Liver (tissue), 9 donors: ENCODE data around the gene AOPEP. TPM values are rescaled to one million over a fixed set of nuclear protein-coding genes. Genes with fewer than 3 reads are reported as not detected.

Experiments used
- DNase-seq: peaks from one replicate; pipeline ENCODE4 v3.0.0-alpha.2; 2017; ENCODE audit warnings: low spot score
- H3K27ac ChIP-seq, 2 donors: one replicate each; pipeline ENCODE4 v1.7.0; 2013; ENCODE audit warnings: inconsistent platforms in 2 of 2, low read length in 2 of 2, control low read depth in 1 of 2, low read depth in 1 of 2, mild to moderate bottlenecking in 1 of 2
- H3K27me3 ChIP-seq, 4 donors: one replicate each; pipeline versions ENCODE4 v1.6.1 to v1.7.0; 2013; ENCODE audit warnings: low read length in 3 of 4, inconsistent platforms in 1 of 4, mild to moderate bottlenecking in 1 of 4, moderate library complexity in 1 of 4; ENCODE audit not compliant: control insufficient read depth in 4 of 4, insufficient read depth in 4 of 4
- H3K36me3 ChIP-seq, 4 donors: one replicate each; pipeline versions ENCODE4 v1.6.1 to v1.7.0; 2013; ENCODE audit warnings: low read length in 3 of 4, mild to moderate bottlenecking in 3 of 4, low read depth in 1 of 4, moderate library complexity in 1 of 4; ENCODE audit not compliant: control insufficient read depth in 4 of 4, insufficient read depth in 3 of 4
- H3K4me1 ChIP-seq, 4 donors: one replicate each; pipeline versions ENCODE4 v1.6.1 to v1.7.0; 2013; ENCODE audit warnings: low read length in 3 of 4, mild to moderate bottlenecking in 3 of 4, moderate library complexity in 1 of 4; ENCODE audit not compliant: control insufficient read depth in 4 of 4, insufficient read depth in 4 of 4
- H3K4me3 ChIP-seq, 3 donors: one replicate each; pipeline versions ENCODE4 v1.6.1 to v1.7.0; 2013; ENCODE audit warnings: low read length in 3 of 3, control low read depth in 1 of 3, low read depth in 1 of 3, mild to moderate bottlenecking in 1 of 3
- H3K9ac ChIP-seq, 2 donors: one replicate each; pipeline ENCODE4 v1.7.0; 2013; ENCODE audit warnings: low read length in 2 of 2, mild to moderate bottlenecking in 2 of 2, moderate library complexity in 2 of 2, control low read depth in 1 of 2, low read depth in 1 of 2
- H3K9me3 ChIP-seq, 4 donors: one replicate each; pipeline versions ENCODE4 v1.6.1 to v1.7.0; 2013; ENCODE audit warnings: low read length in 3 of 4; ENCODE audit not compliant: control insufficient read depth in 4 of 4
- ATF3 ChIP-seq: IDR thresholded peaks from 2 replicates; pipeline ENCODE4 v1.6.1; 2016; ENCODE audit warnings: antibody characterized with exemption
- FOXA1 ChIP-seq: IDR thresholded peaks from 2 replicates; pipeline ENCODE4 v1.6.1; 2016; ENCODE audit warnings: antibody characterized with exemption
- GABPA ChIP-seq, 2 donors: IDR thresholded peaks in 1 of 2; conservative IDR thresholded peaks in 1 of 2; 2 replicates each; pipeline ENCODE4 v1.6.1; 2016; ENCODE audit warnings: antibody characterized with exemption in 2 of 2, mild to moderate bottlenecking in 1 of 2, moderate library complexity in 1 of 2
- HNF4A ChIP-seq, 2 donors: conservative IDR thresholded peaks; 2 replicates each; pipeline ENCODE4 v1.6.1; 2016; ENCODE audit warnings: antibody characterized with exemption in 2 of 2, mild to moderate bottlenecking in 2 of 2
- HNF4G ChIP-seq: IDR thresholded peaks from 2 replicates; pipeline ENCODE4 v1.6.1; 2016; ENCODE audit warnings: antibody characterized with exemption
- JUND ChIP-seq, 2 donors: IDR thresholded peaks; 2 replicates each; pipeline ENCODE4 v1.6.1; 2016; ENCODE audit warnings: antibody characterized with exemption in 2 of 2
- NR2F2 ChIP-seq: IDR thresholded peaks from 2 replicates; pipeline ENCODE4 v1.6.1; 2016; ENCODE audit warnings: antibody characterized with exemption
- RAD21 ChIP-seq, 2 donors: IDR thresholded peaks; 2 replicates each; pipeline ENCODE4 v1.6.1; 2016; ENCODE audit warnings: antibody characterized with exemption in 2 of 2, mild to moderate bottlenecking in 2 of 2
- RXRA ChIP-seq, 2 donors: IDR thresholded peaks; 2 replicates each; pipeline ENCODE4 v1.6.1; 2017 to 2018; ENCODE audit warnings: antibody characterized with exemption in 2 of 2, mild to moderate bottlenecking in 1 of 2
- SP1 ChIP-seq: IDR thresholded peaks from 2 replicates; pipeline ENCODE4 v1.6.1; 2018; ENCODE audit warnings: antibody characterized with exemption, mild to moderate bottlenecking
- TAF1 ChIP-seq: conservative IDR thresholded peaks from 2 replicates; pipeline ENCODE4 v1.6.1; 2016; ENCODE audit warnings: antibody characterized with exemption, mild to moderate bottlenecking
- WGBS: extraction: QIAGEN DNeasy Blood & Tissue Kit; methylation state at CpG from one replicate; pipeline ENCODE4 v1.1.7; 2013; 5-methylcytosine and 5-hydroxymethylcytosine counted together
- polyA plus RNA-seq, 2 donors: library from polyadenylated mRNA; stranded (reverse) in 1 of 2; unstranded in 1 of 2; fragments of 200-250 nt in 1 of 2; fragments of >200 nt in 1 of 2; fragmentation: Nextera tagmentation in 1 of 2; extraction: Ambion mirVana in 1 of 2; gene quantifications; one replicate each; pipeline versions ENCODE4 v1.2.1 to v1.2.3, GENCODE V29; 2013 to 2015
- total RNA-seq, 2 donors: library from RNA; depleted of rRNA; stranded (reverse); fragments of >200 nt; gene quantifications; one replicate each; pipeline ENCODE4 v1.2.3, GENCODE V29; 2014
- TF ChIP-seq, protein P1 (sequence below): fragments of 150-350 bp; IDR thresholded peaks from 2 replicates; pipeline ENCODE4 v1.5.1; 2017; ENCODE audit warnings: improper control_type of control experiment, low read depth, low read length; ENCODE audit not compliant: missing input control
- TF ChIP-seq, protein P2 (sequence below): IDR thresholded peaks from 2 replicates; pipeline ENCODE4 v1.6.1; 2016; ENCODE audit warnings: antibody characterized with exemption
- TF ChIP-seq, protein P3 (sequence below): IDR thresholded peaks from 2 replicates; pipeline ENCODE4 v1.6.1; 2016; ENCODE audit warnings: antibody characterized with exemption, mild to moderate bottlenecking
- donor health status: healthy.
- donor health status: healthy.
- donor health status: healthy.
- donor health status: healthy.
- donor health status: healthy.

The AOPEP gene
- total and polyA plus RNA-seq, 4 donors, result 22.2 to 77.1 (median 34.8) TPM

GRCh38 chr9:95012902-95013301, 286.4 kb downstream of the AOPEP start:
- Histone ChIP-seq H3K36me3 (peaks cover 10 to 62% (median 35%) of the 10 kb centered on the region in 4 donors), H3K9ac (no peak overlapping the region)
- WGBS, result 73% methylated on average over 3 of the region's 3 CpGs

DNA sequence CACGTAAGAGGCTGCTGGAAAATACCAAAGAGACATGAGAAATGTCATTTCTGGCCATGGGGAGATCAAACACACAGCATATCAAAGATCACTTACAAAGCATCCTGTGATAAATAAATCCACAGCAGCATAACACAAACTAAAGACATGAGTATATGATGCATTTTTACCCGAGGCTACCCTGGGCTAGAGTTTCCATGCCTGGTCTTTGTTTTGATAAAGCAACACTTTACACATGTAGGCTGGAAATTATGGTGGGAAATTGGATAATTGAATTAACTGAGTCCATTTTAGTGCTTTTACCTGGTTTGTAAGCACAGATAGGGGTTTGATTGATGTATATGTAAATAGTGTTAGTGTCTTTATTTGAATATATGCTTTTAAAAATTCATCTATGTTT, 288.4 kb downstream of the AOPEP start:
- no peak for TF ChIP-seq HNF4A (conservative IDR thresholded peaks at IDR 0.05)
- TF ChIP-seq GABPA (IDR thresholded peaks at IDR 0.05 in 1 of 2, conservative IDR thresholded peaks at IDR 0.05 in 1 of 2), result no peak
- TF ChIP-seq, protein P1, sequence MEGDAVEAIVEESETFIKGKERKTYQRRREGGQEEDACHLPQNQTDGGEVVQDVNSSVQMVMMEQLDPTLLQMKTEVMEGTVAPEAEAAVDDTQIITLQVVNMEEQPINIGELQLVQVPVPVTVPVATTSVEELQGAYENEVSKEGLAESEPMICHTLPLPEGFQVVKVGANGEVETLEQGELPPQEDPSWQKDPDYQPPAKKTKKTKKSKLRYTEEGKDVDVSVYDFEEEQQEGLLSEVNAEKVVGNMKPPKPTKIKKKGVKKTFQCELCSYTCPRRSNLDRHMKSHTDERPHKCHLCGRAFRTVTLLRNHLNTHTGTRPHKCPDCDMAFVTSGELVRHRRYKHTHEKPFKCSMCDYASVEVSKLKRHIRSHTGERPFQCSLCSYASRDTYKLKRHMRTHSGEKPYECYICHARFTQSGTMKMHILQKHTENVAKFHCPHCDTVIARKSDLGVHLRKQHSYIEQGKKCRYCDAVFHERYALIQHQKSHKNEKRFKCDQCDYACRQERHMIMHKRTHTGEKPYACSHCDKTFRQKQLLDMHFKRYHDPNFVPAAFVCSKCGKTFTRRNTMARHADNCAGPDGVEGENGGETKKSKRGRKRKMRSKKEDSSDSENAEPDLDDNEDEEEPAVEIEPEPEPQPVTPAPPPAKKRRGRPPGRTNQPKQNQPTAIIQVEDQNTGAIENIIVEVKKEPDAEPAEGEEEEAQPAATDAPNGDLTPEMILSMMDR, result no peak
- TF ChIP-seq FOXA1, result no peak
- no peak for TF ChIP-seq SP1
- TF ChIP-seq RXRA (IDR thresholded peaks at IDR 0.05), result no peak
- TF ChIP-seq TAF1, result no peak
- TF ChIP-seq JUND (IDR thresholded peaks at IDR 0.05), result no peak
- TF ChIP-seq NR2F2, result no peak
- no peak for TF ChIP-seq ATF3
- H3K9me3 ChIP-seq, result no peaks in the 10 kb centered on the region
- H3K9ac ChIP-seq, result no peak overlapping the region
- whole genome bisulfite sequencing, result 72% methylated on average over 2 of the region's 2 CpGs
- no peaks in the 10 kb centered on the region for H3K27me3 ChIP-seq
- no peak overlapping the region for H3K4me3 ChIP-seq
- peaks cover 3 to 17% (median 9%) of the 10 kb centered on the region in 4 donors for H3K4me1 ChIP-seq
- peaks cover 11 to 76% (median 46%) of the 10 kb centered on the region in 4 donors for H3K36me3 ChIP-seq
- DNase-seq, result no peak
- H3K27ac ChIP-seq, result no peak overlapping the region

More at GRCh38 chr9:95012902-95013301, 286.4 kb downstream of the AOPEP start:
- no peak for TF ChIP-seq RAD21 (IDR thresholded peaks at IDR 0.05)
- TF ChIP-seq, protein P2, sequence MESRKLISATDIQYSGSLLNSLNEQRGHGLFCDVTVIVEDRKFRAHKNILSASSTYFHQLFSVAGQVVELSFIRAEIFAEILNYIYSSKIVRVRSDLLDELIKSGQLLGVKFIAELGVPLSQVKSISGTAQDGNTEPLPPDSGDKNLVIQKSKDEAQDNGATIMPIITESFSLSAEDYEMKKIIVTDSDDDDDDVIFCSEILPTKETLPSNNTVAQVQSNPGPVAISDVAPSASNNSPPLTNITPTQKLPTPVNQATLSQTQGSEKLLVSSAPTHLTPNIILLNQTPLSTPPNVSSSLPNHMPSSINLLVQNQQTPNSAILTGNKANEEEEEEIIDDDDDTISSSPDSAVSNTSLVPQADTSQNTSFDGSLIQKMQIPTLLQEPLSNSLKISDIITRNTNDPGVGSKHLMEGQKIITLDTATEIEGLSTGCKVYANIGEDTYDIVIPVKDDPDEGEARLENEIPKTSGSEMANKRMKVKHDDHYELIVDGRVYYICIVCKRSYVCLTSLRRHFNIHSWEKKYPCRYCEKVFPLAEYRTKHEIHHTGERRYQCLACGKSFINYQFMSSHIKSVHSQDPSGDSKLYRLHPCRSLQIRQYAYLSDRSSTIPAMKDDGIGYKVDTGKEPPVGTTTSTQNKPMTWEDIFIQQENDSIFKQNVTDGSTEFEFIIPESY, result no peak
- no peak for TF ChIP-seq HNF4G
- no peak for TF ChIP-seq GABPA (IDR thresholded peaks at IDR 0.05 in 1 of 2, conservative IDR thresholded peaks at IDR 0.05 in 1 of 2)
- TF ChIP-seq, protein P3, sequence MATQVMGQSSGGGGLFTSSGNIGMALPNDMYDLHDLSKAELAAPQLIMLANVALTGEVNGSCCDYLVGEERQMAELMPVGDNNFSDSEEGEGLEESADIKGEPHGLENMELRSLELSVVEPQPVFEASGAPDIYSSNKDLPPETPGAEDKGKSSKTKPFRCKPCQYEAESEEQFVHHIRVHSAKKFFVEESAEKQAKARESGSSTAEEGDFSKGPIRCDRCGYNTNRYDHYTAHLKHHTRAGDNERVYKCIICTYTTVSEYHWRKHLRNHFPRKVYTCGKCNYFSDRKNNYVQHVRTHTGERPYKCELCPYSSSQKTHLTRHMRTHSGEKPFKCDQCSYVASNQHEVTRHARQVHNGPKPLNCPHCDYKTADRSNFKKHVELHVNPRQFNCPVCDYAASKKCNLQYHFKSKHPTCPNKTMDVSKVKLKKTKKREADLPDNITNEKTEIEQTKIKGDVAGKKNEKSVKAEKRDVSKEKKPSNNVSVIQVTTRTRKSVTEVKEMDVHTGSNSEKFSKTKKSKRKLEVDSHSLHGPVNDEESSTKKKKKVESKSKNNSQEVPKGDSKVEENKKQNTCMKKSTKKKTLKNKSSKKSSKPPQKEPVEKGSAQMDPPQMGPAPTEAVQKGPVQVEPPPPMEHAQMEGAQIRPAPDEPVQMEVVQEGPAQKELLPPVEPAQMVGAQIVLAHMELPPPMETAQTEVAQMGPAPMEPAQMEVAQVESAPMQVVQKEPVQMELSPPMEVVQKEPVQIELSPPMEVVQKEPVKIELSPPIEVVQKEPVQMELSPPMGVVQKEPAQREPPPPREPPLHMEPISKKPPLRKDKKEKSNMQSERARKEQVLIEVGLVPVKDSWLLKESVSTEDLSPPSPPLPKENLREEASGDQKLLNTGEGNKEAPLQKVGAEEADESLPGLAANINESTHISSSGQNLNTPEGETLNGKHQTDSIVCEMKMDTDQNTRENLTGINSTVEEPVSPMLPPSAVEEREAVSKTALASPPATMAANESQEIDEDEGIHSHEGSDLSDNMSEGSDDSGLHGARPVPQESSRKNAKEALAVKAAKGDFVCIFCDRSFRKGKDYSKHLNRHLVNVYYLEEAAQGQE, result no peak
- TF ChIP-seq HNF4A (conservative IDR thresholded peaks at IDR 0.05), result no peak
- TF ChIP-seq NR2F2, result no peak
- no peaks in the 10 kb centered on the region for H3K9me3 ChIP-seq
- peaks cover 3 to 14% (median 11%) of the 10 kb centered on the region in 4 donors for H3K4me1 ChIP-seq
- H3K27ac ChIP-seq, result no peak overlapping the region
- DNase-seq, result no peak
- H3K4me3 ChIP-seq, result no peak overlapping the region
- H3K27me3 ChIP-seq, result no peaks in the 10 kb centered on the region
